GM23338 (cell line): Measurements from ENCODE around the gene LYRM7.

ENCODE experiments used
- CREB1 ChIP-seq: fragments of 250-450 bp; sonication (Bioruptor Pico); IDR thresholded peaks from 2 replicates; pipeline ENCODE4 v1.5.0; 2020; ENCODE audit warnings: low read depth, mild to moderate bottlenecking, moderate library complexity
- CTCF ChIP-seq, 2 experiments: fragments of 200-600 bp in 1 of 2; sonication (generic) in 1 of 2; conservative IDR thresholded peaks; 2 replicates each; pipeline versions ENCODE4 v1.5.1 to v1.6.1; 2016 to 2017; ENCODE audit warnings: antibody characterized with exemption in 2 of 2, low read depth in 2 of 2, mild to moderate bottlenecking in 2 of 2, moderate library complexity in 1 of 2
- POLR2AphosphoS5 ChIP-seq: IDR thresholded peaks from 2 replicates; pipeline ENCODE4 v1.6.1; 2016; ENCODE audit warnings: antibody characterized with exemption, low read depth

- TF ChIP-seq CTCF (conservative IDR thresholded peaks at IDR 0.05; ENCODE audit: low read depth in 2 of 2) = no peak
- TF ChIP-seq POLR2AphosphoS5 = no peak
- no peak for TF ChIP-seq CREB1 (CRISPR knock-in tag)
Measured at GRCh38 chr5:131148835-131149234, 21.9 kb upstream of the LYRM7 start.
